H1 (cell line): ENCODE measurements around the gene DAPK2. TPM values are rescaled to one million over a fixed set of nuclear protein-coding genes. Genes with fewer than 3 reads are reported as not detected.
A peak's percentile ranks its signal among the peaks of the same experiment; 100 is the strongest.

Experiments used
- CTCF ChIA-PET: fragments of 300-600 bp; sonication (Branson Sonifier 250); formaldehyde crosslinking; loops from one replicate; lab custom pipeline; 2021; ENCODE audit not compliant: partially characterized antibody; lab: Charles Lee
- POLR2A ChIA-PET: fragments of 300-600 bp; sonication (Branson Sonifier 250); formaldehyde crosslinking; loops from one replicate; lab custom pipeline; 2021; ENCODE audit warnings: inconsistent platforms; ENCODE audit not compliant: partially characterized antibody; lab: Charles Lee
- DNase-seq, 2 experiments: peaks; one replicate each; pipeline versions ENCODE4 v3.0.0 to v3.0.0-alpha.2; 2010 to 2022; ENCODE audit warnings: low spot score in 2 of 2, low read depth in 1 of 2, mixed read lengths in 1 of 2
- FAIRE-seq: peaks from 2 replicates; lab custom pipeline; 2011; peaks lifted over from hg19 to GRCh38; lab: Jason Lieb, UNC
- H2AFZ ChIP-seq: 2 replicates; pipeline ENCODE4 v1.8.1; 2012; ENCODE audit warnings: low read length, inconsistent platforms
- H2AK5ac ChIP-seq: 2 replicates; pipeline ENCODE4 v1.6.1; 2013; ENCODE audit warnings: low read depth, low read length
- H2BK120ac ChIP-seq: replicated peaks from 2 replicates; pipeline ENCODE3; 2013; ENCODE audit warnings: low read depth, low read length, inconsistent platforms
- H2BK12ac ChIP-seq: 2 replicates; pipeline ENCODE4 v1.6.1; 2013; ENCODE audit warnings: low read depth, low read length
- H2BK15ac ChIP-seq: 2 replicates; pipeline ENCODE4 v1.6.1; 2013; ENCODE audit warnings: low read length
- H2BK20ac ChIP-seq: 2 replicates; pipeline ENCODE4 v1.6.1; 2013; ENCODE audit warnings: low read length
- H2BK5ac ChIP-seq: 2 replicates; pipeline ENCODE4 v1.6.1; 2013; ENCODE audit warnings: low read depth, low read length
- H3K14ac ChIP-seq: 2 replicates; pipeline ENCODE4 v1.6.1; 2013; ENCODE audit warnings: inconsistent platforms; ENCODE audit not compliant: insufficient read length
- H3K18ac ChIP-seq: 2 replicates; pipeline ENCODE4 v1.6.1; 2013; ENCODE audit warnings: low read length; ENCODE audit errors: extremely low read depth
- H3K23ac ChIP-seq: 2 replicates; pipeline ENCODE4 v1.6.1; 2013; ENCODE audit warnings: inconsistent platforms; ENCODE audit not compliant: insufficient read length
- H3K23me2 ChIP-seq: 2 replicates; pipeline ENCODE4 v1.6.1; 2013; ENCODE audit warnings: low read depth, low read length
- H3K27ac ChIP-seq: 2 replicates; pipeline ENCODE4 v1.6.1; 2011; ENCODE audit warnings: low read depth, low read length, inconsistent platforms
- H3K27me3 ChIP-seq, 4 experiments: replicated peaks in 1 of 4; 1 replicate in 1 of 4; 2 replicates in 3 of 4; pipeline versions ENCODE4 v1.6.1 to v1.8.1; 2011 to 2013; ENCODE audit warnings: low read length in 3 of 4, mild to moderate bottlenecking in 3 of 4, inconsistent platforms in 2 of 4, mixed read lengths in 2 of 4, moderate library complexity in 1 of 4; ENCODE audit not compliant: control insufficient read depth in 3 of 4, insufficient read depth in 3 of 4; ENCODE audit errors: extremely low read depth in 1 of 4
- H3K36me3 ChIP-seq, 4 experiments: 2 replicates each; pipeline versions ENCODE4 v1.6.1 to v1.8.1; 2011 to 2013; ENCODE audit warnings: mild to moderate bottlenecking in 4 of 4, low read length in 3 of 4, moderate library complexity in 2 of 4, control low read depth in 1 of 4, inconsistent platforms in 1 of 4; ENCODE audit not compliant: insufficient read depth in 4 of 4, control insufficient read depth in 2 of 4
- H3K4ac ChIP-seq: replicated peaks from 2 replicates; pipeline ENCODE3; 2013; ENCODE audit warnings: low read length, low read depth, mixed read lengths, inconsistent platforms; ENCODE audit not compliant: insufficient read length
- H3K4me1 ChIP-seq, 4 experiments: replicated peaks in 1 of 4; 1 replicate in 1 of 4; 2 replicates in 3 of 4; pipeline versions ENCODE4 v1.6.1 to v1.8.1; 2011 to 2013; ENCODE audit warnings: low read length in 3 of 4, inconsistent platforms in 2 of 4, mixed read lengths in 1 of 4; ENCODE audit not compliant: insufficient read depth in 4 of 4, control insufficient read depth in 3 of 4
- H3K4me2 ChIP-seq, 2 experiments: 2 replicates each; pipeline versions ENCODE4 v1.6.1 to v1.8.1; 2011 to 2013; ENCODE audit warnings: low read depth in 2 of 2, low read length in 2 of 2, control low read depth in 1 of 2, inconsistent platforms in 1 of 2, mild to moderate bottlenecking in 1 of 2; ENCODE audit not compliant: insufficient read depth in 1 of 2
- H3K4me3 ChIP-seq, 4 experiments: fragments of 200-600, 300-600 bp in 1 of 4; sonication (generic), shearing (Covaris generic), sonication (Bioruptor Twin) in 1 of 4; 2 replicates each; pipeline versions ENCODE4 v1.5.1 to v1.8.1; 2011 to 2016; ENCODE audit warnings: low read length in 4 of 4, low read depth in 3 of 4, control low read depth in 2 of 4, inconsistent platforms in 2 of 4, mild to moderate bottlenecking in 2 of 4, mixed read lengths in 1 of 4, moderate library complexity in 1 of 4; ENCODE audit not compliant: insufficient read depth in 2 of 4; ENCODE audit errors: extremely low read depth in 1 of 4
- H3K56ac ChIP-seq: replicated peaks from 2 replicates; pipeline ENCODE3; 2013; ENCODE audit warnings: low read depth, mild to moderate bottlenecking, mixed read lengths, low read length, inconsistent platforms; ENCODE audit not compliant: insufficient read length
- H3K79me1 ChIP-seq: 2 replicates; pipeline ENCODE4 v1.6.1; 2013; ENCODE audit warnings: low read depth, low read length, control low read depth
- H3K79me2 ChIP-seq, 2 experiments: 2 replicates each; pipeline versions ENCODE4 v1.6.1 to v1.8.1; 2012 to 2013; ENCODE audit warnings: low read length in 2 of 2, mild to moderate bottlenecking in 2 of 2, inconsistent platforms in 1 of 2; ENCODE audit not compliant: insufficient read depth in 2 of 2, control insufficient read depth in 1 of 2
- H3K9ac ChIP-seq, 4 experiments: replicated peaks in 1 of 4; 1 replicate in 1 of 4; 2 replicates in 3 of 4; pipeline versions ENCODE4 v1.6.1 to v1.8.1; 2011 to 2013; ENCODE audit warnings: low read depth in 3 of 4, low read length in 3 of 4, control low read depth in 2 of 4, mild to moderate bottlenecking in 2 of 4, moderate library complexity in 2 of 4, inconsistent platforms in 1 of 4; ENCODE audit errors: extremely low read depth in 1 of 4
- H3K9me3 ChIP-seq, 2 experiments: 2 replicates each; pipeline versions ENCODE4 v1.6.1 to v1.8.1; 2012 to 2013; ENCODE audit warnings: mild to moderate bottlenecking in 2 of 2, moderate library complexity in 2 of 2, control low read depth in 1 of 2, inconsistent platforms in 1 of 2, low read depth in 1 of 2, low read length in 1 of 2, mixed read lengths in 1 of 2; ENCODE audit not compliant: insufficient read depth in 2 of 2
- H4K20me1 ChIP-seq, 2 experiments: replicated peaks in 1 of 2; 2 replicates each; pipeline versions ENCODE3 to v1.8.1; 2011 to 2013; ENCODE audit warnings: inconsistent platforms in 2 of 2, low read length in 2 of 2, mild to moderate bottlenecking in 1 of 2; ENCODE audit not compliant: insufficient read depth in 2 of 2, control insufficient read depth in 1 of 2
- H4K5ac ChIP-seq: 2 replicates; pipeline ENCODE4 v1.6.1; 2013; ENCODE audit warnings: low read length, low read depth, mixed read lengths, inconsistent platforms; ENCODE audit not compliant: insufficient read length
- H4K8ac ChIP-seq: 2 replicates; pipeline ENCODE4 v1.8.0; 2013; ENCODE audit warnings: mild to moderate bottlenecking, moderate library complexity, low read length, inconsistent platforms; ENCODE audit not compliant: insufficient read depth; ENCODE audit errors: extremely low read depth
- H4K91ac ChIP-seq: replicated peaks from 2 replicates; pipeline ENCODE3; 2013; ENCODE audit warnings: low read length, mixed read lengths, inconsistent platforms; ENCODE audit not compliant: insufficient read length
- BCL11A ChIP-seq, 2 experiments: IDR thresholded peaks; one replicate each; pipeline ENCODE4 v1.6.1; 2011; ENCODE audit warnings: low read depth in 2 of 2, low read length in 2 of 2, mild to moderate bottlenecking in 2 of 2
- CHD2 ChIP-seq: IDR thresholded peaks from 2 replicates; pipeline ENCODE4 v1.6.1; 2012; ENCODE audit warnings: low read length, improper control_type of control experiment
- EP300 ChIP-seq, 2 experiments: IDR thresholded peaks; 1 replicate in 1 of 2; 2 replicates in 1 of 2; pipeline ENCODE4 v1.6.1; 2011 to 2012; ENCODE audit warnings: low read depth in 2 of 2, low read length in 2 of 2, mild to moderate bottlenecking in 2 of 2, borderline replicate concordance in 1 of 2, inconsistent platforms in 1 of 2, moderate library complexity in 1 of 2
- GABPA ChIP-seq: IDR thresholded peaks from 2 replicates; pipeline ENCODE4 v1.6.1; 2011; ENCODE audit warnings: mild to moderate bottlenecking, low read length, moderate library complexity, borderline replicate concordance; ENCODE audit not compliant: insufficient read depth
- KDM1A ChIP-seq: fragments of 200-600, 300-600 bp; sonication (generic); IDR thresholded peaks from 2 replicates; pipeline ENCODE4 v1.7.1; 2016; ENCODE audit warnings: mild to moderate bottlenecking, low read length, borderline replicate concordance
- PHF8 ChIP-seq: fragments of 200-600 bp; sonication (generic); conservative IDR thresholded peaks from 2 replicates; pipeline ENCODE4 v1.7.1; 2012; ENCODE audit warnings: low read depth, mild to moderate bottlenecking, inconsistent platforms, low read length, moderate library complexity
- POLR2A ChIP-seq, 2 experiments: IDR thresholded peaks; 1 replicate in 1 of 2; 2 replicates in 1 of 2; pipeline ENCODE4 v1.6.1; 2011; ENCODE audit warnings: low read depth in 2 of 2, low read length in 2 of 2, mild to moderate bottlenecking in 2 of 2; ENCODE audit errors: control extremely low read depth in 1 of 2
- SAP30 ChIP-seq: fragments of 300-600 bp; sonication (generic); IDR thresholded peaks from 2 replicates; pipeline ENCODE4 v1.7.1; 2012; ENCODE audit warnings: low read length, moderate library complexity, mild to moderate bottlenecking, inconsistent platforms; ENCODE audit not compliant: insufficient read depth, insufficient replicate concordance
- WGBS, 2 experiments: shearing (Covaris generic) in 1 of 2; methylation state at CpG; one replicate each; pipeline versions ENCODE4 v1.1.6 to v1.1.7; 2013 to 2015; ENCODE audit warnings: low lambda C conversion rate in 2 of 2, mixed read lengths in 2 of 2, inconsistent platforms in 1 of 2, low coverage in 1 of 2, missing lambda C conversion rate in 1 of 2; ENCODE audit not compliant: insufficient replicate concordance in 2 of 2, insufficient coverage in 1 of 2, insufficient read length in 1 of 2; ENCODE audit errors: extremely low coverage in 1 of 2, missing lambda C conversion rate in 1 of 2; 5-methylcytosine and 5-hydroxymethylcytosine counted together
- polyA plus RNA-seq, 7 experiments: library from polyadenylated mRNA; depleted of rRNA in 3 of 7; stranded (reverse) in 5 of 7; unstranded in 2 of 7; fragments of >200 nt in 5 of 7; fragments of 200-250 nt in 2 of 7; gene quantifications; 1 replicate in 5 of 7; 2 replicates in 1 of 7; 4 replicates in 1 of 7; pipeline versions ENCODE4 v1.2.1 to v1.2.3, GENCODE V29; 2011 to 2013; ENCODE audit warnings: missing spikeins in 2 of 7, mixed read lengths in 2 of 7
- total RNA-seq: library from RNA; stranded (reverse); fragmentation: NEBNext Ultra II Directional; extraction: Animal tissue kit (Norgen Biotek cat#: 25700); gene quantifications from 2 replicates; pipeline ENCODE4 v1.2.1, GENCODE V29; 2021
- TF ChIP-seq, protein P1 (sequence below): IDR thresholded peaks from 2 replicates; pipeline ENCODE4 v1.6.1; 2012; ENCODE audit warnings: inconsistent platforms
- TF ChIP-seq, protein P2 (sequence below): IDR thresholded peaks from 2 replicates; pipeline ENCODE4 v1.6.1; 2012; ENCODE audit warnings: inconsistent platforms

Gene DAPK2
- total and polyA plus RNA-seq, 2 of the 8 experiments (the other 6 are each of a cell fraction or from before 2014, with no cell fraction given) = 1.8 to 2.9 TPM

DNA sequence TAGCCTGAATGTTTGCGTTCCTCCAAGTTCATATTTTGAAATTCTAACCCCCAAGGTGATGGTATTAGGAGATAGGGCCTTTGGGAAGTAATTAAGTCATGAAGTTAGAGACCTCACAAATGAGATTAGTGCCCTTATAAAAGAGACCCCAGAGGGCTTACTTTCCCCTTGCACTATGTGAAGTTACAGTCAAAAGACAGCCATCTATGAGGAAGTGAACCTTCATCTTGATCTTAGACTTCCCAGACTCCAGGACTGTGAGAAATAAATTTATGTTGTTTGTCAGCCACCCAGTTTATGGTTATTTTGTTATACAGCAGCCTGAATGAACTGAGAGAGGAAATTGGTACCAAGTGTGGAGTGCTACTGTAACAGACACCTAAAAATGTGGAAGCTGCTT is 74.4 kb downstream of the DAPK2 start:
- POLR2A ChIA-PET = interaction anchor here (0.5 to 1.5 kb wide), 2 partner anchors 9 to 11 kb away, joined by 3 read pairs; no protein-coding TSS in a partner anchor
- Histone ChIP-seq H3K79me2 (no peaks in the 10 kb centered on the region), H4K20me1 (no peaks in the 10 kb centered on the region), H3K9ac (no peak overlapping the region), H2BK15ac (no peak overlapping the region), H2BK20ac (no peak overlapping the region), H3K27me3 (peaks cover 0 to 2% (median 0%) of the 10 kb centered on the region in 4 experiments; a peak in 1 of 7 replicates), H3K79me1 (no peaks in the 10 kb centered on the region), H3K4ac (no peak overlapping the region), H3K23me2 (no peaks in the 10 kb centered on the region), H4K5ac (no peak overlapping the region), H3K4me2 (peak overlapping the region in 1 of 2 experiments; percentile 43; a peak in 1 of 4 replicates), H3K9me3 (no peaks in the 10 kb centered on the region), H4K8ac (no peak overlapping the region), H3K18ac (no peak overlapping the region), H3K23ac (no peak overlapping the region), H3K4me3 (no peak overlapping the region), H3K4me1 (peaks cover 7 to 28% (median 20%) of the 10 kb centered on the region in 4 experiments), H3K36me3 (no peaks in the 10 kb centered on the region), H3K14ac (no peak overlapping the region), H2BK5ac (0 out of 2 replicates have a peak overlapping the region, but pooled peaks have one; percentile 12), H2AK5ac (no peak overlapping the region), H2AFZ (no peak overlapping the region), H3K27ac (no peak overlapping the region), H3K56ac (no peak overlapping the region), H2BK120ac (no peak overlapping the region), H4K91ac (no peak overlapping the region), H2BK12ac (peak overlapping the region; percentile 44; the same call in 1 of the 2 replicates)
- WGBS, 2 experiments = 73% methylated on average over 1 of the region's 1 CpG; no CpG with 5 or more reads in 1 of the 2 experiments
- CTCF ChIA-PET = interaction anchor here (0.5 to 3.1 kb wide), 4 partner anchors 11 to 452 kb away, joined by 3 to 13 read pairs (median 7); no protein-coding TSS in a partner anchor
- DNase-seq = no peak
- FAIRE-seq = no peak
- TF ChIP-seq BCL11A (IDR thresholded peaks at IDR 0.05; ENCODE audit: low read depth in 2 of 2, low read length in 2 of 2) (no peak), KDM1A (no peak), CHD2 (no peak), SAP30 (no peak), PHF8 (no peak), EP300 (IDR thresholded peaks at IDR 0.05; ENCODE audit: borderline replicate concordance in 1 of 2, low read depth in 2 of 2, low read length in 2 of 2) (no peak), GABPA (no peak), POLR2A (IDR thresholded peaks at IDR 0.05; ENCODE audit: control extremely low read depth in 1 of 2, low read depth in 2 of 2, low read length in 2 of 2) (no peak)
- TF ChIP-seq, protein P1, sequence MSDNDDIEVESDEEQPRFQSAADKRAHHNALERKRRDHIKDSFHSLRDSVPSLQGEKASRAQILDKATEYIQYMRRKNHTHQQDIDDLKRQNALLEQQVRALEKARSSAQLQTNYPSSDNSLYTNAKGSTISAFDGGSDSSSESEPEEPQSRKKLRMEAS = no peak
- TF ChIP-seq, protein P2, sequence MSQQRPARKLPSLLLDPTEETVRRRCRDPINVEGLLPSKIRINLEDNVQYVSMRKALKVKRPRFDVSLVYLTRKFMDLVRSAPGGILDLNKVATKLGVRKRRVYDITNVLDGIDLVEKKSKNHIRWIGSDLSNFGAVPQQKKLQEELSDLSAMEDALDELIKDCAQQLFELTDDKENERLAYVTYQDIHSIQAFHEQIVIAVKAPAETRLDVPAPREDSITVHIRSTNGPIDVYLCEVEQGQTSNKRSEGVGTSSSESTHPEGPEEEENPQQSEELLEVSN = no peak
